GM18907 (cell line): ENCODE measurements around the gene C21orf91.
A peak's percentile ranks its signal among the peaks of the same experiment; 100 is the strongest.

Experiments used
- ATAC-seq: cut with Tn5 transposase; IDR thresholded peaks from one replicate; pipeline ENCODE4 v1.9.1; 2021; ENCODE audit warnings: mild to moderate bottlenecking, moderate library complexity; ENCODE audit not compliant: unreplicated experiment

Gene C21orf91

GRCh38 chr21:17819114-17819876, at the start of gene C21orf91:
C21orf91 (minus strand) TSS chr21:17819356; CDS start chr21:17818318, 1,038 bp downstream.
- ATAC-seq, result peak; percentile 94

DNA sequence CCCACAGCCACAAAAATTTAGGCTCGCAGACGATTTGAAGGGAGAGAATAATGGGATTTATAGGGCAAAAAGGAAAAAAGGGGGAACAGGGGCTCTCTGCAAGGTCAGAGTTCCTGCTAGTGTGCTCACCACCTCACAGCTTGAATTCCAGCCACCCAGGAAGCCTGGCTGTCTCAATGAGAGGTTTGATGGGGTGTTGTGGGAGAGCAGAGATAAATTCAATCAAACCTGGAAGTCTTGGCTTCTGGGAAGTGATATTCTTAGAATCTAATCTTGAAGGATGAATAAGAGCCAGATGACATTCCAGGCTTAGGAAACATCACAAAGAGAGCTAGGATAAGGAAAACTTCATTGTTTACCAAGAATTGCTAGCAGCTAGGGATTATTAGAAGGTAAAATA, 47.4 kb upstream of the C21orf91 start:
- ATAC-seq, result no peak

DNA sequence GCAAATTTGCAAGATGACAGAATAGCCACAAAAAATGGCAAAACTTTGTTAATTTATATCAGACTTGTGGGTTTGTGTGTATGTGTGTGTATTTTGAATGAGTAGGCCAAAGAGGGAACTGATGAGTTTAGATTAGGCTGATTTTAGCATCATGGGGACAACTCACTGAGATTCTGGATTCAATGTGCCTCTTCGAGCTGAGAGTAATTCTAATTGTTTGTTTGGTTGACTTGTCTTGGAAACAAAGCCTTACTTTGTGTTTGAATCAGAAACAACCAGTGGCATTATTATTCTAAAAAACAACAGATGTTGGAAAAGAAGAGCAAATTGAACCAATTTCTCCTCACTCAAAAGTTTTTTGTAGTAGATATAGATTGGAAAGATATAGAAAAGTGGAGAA, 40.5 kb upstream of the C21orf91 start:
- no peak for ATAC-seq

DNA sequence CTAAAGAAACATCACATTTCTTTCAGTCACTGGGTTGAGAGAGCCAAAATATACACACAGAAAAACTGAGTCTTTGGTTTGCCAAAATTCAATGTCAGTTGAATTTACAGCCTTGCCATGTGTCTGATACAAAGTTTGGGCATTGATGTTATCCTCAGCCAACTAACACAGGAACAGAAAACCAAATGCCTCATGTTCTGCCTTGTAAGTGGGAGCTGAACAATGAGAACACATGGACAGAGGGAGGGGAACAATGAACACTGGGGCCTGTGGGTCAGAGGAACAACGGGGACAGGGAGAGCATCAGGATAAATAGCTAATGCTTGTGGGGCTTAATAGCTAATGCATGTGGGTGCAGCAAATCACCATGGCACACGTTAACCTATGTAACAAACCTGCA, 39.6 kb upstream of the C21orf91 start:
- no peak for ATAC-seq

DNA sequence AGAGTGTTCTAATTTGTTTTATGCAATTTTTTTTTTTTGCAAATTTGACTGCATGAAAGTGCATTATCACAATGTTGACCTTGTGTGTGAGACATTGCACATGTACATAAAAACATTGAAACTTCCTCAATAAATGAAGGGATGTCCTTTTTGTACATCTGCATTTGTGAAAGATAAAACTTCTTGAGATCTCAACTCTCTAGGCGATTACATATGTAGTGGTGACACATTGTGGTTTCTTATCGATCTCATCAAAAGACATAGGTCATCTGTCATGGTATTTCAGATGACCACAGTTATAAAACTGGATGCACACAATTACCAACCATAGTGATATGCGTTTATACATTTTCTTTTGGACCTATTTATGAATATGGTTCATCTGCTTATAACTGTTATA, 35.6 kb upstream of the C21orf91 start:
- ATAC-seq, result no peak

DNA sequence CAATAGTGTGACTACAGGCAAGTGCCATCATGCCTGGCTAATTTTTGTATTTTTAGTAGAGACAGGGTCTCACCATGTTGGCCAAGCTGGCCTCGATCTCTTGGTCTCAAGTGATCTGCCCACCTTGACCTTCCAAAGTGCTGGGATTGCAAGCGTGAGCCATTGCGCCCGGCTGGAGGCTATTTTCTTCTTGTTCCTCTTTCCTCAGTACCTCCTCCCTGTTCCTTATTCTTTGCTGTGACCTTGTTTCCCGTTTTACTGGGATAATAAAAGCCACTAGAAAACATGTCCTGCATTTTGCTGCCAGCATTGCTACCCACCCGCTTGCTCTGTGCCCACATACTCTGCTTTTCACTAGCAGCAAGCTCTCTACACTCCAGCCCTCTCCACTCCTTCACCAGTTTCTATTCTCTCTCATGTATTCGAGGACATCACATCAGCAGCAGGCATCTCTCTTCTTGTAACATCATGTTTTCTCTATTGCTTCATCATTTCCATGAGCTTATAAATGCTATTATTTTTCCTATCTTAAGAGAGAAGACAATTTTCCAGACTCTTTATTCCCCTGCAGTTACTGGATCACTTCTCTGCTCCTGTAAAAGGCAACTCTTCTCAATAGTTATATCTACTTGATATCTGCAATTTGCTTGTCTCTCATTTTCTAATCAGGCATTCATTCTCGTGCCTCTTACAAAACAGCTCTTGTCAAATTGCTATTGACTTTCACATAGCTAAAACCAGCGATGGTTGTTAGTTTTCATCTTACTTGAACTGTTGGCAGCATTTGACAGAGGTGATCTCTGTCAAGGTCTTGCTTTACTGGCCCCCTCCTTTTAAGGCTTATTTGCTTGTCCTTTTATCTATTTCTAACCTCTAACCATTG, 34.5 kb upstream of the C21orf91 start:
- no peak for ATAC-seq

DNA sequence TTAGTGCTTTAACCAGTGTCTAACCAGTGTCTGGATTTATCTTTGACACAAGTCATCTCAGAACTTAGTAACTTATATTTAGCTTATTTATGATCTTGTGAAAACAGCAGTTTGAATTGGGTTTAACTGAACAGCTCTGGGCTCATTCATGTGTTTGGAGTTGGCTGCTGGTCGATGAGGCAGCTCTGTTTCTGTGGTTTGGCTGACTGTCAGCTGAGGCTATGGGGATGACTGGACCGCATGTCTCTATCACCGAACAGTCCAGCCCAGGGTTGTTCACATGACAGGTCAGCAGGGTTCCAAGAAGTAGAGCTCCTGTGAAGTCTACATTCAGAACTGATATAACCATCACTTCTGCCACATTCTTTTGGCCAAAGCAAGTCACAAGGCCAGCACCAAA, 29.1 kb upstream of the C21orf91 start:
- ATAC-seq, result peak; percentile 93

- ATAC-seq, result no peak
Measured at GRCh38 chr21:17841103-17841502, 21.9 kb upstream of the C21orf91 start.

DNA sequence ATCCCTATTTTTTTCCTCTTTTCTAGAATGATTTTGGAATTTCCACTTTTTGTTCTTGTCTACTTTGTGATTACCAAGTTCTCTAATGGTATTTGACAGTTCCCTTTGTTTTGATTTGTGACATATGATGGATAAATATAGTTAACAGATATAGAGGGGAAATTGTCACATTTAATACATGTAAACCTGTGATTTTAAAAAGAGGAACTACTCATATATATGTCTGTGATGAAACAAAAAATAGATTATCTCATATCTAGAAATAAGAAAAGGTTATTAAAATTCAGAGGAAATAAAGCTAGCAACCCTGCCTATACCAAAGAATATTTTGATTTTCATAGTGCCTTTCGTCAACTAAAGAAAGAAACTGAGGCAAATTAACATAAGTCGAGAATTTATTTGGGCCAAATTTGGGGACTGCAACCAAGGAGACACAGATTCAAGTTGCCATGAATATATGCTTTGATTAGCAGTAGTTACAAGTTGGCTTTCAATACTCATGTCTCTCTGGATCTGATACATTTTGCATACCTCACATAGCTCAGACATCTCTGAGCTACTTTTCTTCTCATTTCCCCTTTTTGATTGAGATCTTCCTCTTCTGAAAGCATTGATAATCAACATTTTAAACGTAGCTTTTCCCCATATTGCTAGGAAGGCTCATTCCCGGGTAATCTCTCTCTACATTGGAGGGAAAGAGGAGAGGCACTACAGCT, 15.6 kb upstream of the C21orf91 start:
- no peak for ATAC-seq

DNA sequence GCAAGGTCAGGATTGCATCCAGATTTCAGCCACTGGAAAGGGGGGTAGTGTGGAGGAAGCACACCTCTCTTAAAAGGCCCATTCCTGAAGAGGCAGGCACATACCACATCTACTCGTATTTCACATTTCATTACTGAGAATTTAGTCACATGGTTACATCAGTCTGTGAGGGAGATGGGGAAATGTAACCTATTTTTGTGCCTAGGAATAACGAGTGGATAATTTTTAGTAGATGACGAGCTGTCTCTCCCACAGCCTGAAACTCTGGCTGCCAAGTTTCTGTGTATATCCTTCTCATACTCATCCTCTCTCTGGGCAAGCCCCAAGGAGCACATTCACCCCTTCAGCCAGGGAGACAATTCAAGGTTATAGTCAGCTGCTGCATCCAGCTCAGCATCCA, 10.3 kb upstream of the C21orf91 start:
- no peak for ATAC-seq

- no peak for ATAC-seq
Measured at GRCh38 chr21:17828223-17828622, 9.1 kb upstream of the C21orf91 start.

DNA sequence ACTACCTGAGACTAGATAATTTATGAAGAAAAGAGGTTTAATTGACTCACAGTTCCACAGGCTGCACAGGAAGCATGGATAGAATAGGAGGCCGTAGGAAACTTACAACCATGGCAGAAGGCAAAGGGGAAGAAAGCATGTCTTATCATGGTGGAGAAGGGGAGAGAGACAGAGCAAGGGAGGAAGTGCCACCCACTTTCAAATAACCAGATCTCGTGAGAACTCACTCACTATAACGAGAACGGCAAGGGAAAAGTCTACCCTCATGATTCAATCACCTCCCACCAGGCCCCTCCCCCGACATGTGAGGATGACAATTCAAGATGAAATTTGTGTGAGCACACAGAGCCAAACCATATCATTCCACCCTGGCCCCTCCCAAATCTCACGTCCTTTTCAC, 4.7 kb upstream of the C21orf91 start:
- no peak for ATAC-seq

GRCh38 chr21:17821121-17821520, 2.0 kb upstream of the C21orf91 start:
- ATAC-seq, result no peak

DNA sequence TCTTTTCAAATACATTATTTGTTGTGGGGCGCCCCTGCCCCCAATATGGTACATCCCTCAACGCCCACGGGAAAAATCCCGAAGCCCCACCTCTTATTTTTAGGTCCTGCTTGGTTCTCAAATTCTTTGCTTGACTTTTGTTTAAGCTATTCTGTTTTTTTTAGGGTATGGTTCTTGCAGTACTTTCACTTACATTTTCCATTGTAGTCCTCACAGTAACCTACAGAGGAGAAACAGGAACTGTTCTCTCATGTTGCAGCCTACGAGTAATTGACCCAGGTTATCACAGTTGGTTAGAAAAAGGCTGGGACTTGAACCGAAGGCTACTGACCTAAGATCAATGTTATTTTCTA, 697 bp upstream of the C21orf91 start:
- ATAC-seq, result peak; percentile 72

- peak; percentile 28 for ATAC-seq
Measured at GRCh38 chr21:17818186-17819113, 706 bp downstream of the C21orf91 start.

DNA sequence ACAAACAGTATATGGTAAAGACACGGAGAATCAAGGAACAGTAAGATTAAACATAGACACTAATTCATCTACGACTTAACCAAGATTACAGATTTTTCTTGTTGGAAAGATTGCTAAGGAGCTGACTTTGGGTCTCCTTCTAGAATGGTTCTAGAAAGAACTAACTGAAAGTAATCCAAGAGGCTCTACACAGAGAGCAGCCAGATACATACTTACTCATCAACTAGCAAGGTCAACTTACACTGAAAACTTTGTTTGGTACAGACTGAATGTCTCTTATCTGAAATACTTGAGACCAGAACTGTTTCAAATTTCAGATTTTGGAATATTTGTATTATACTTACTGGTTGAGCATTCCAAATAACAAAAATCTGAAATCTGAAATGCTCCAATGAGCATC, 5.8 kb downstream of the C21orf91 start:
- ATAC-seq, result no peak

- no peak for ATAC-seq
Measured at GRCh38 chr21:17805966-17806365, 13.2 kb downstream of the C21orf91 start.

DNA sequence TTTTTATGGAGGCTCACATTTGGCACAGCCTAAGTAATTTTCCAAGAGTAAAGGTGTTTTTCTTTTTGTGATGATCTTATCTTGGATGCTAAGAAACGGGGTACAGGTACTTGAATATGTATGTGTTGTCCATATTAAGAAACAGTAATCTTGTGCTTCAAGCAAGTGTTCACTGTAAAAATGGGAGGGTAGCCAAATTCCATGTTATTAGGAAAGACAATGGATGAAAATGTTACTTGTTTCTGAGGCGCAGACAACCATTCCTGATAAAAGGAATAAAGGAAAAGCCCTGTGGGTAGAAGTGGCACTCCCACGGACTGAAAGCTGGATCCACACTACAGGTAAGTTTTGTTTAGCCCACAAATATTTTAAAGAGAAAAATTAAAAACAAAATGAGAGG, 15.6 kb downstream of the C21orf91 start:
- ATAC-seq, result no peak

- no peak for ATAC-seq
Measured at GRCh38 chr21:17802572-17802971, 16.6 kb downstream of the C21orf91 start.

GRCh38 chr21:17799414-17800164, 19.6 kb downstream of the C21orf91 start:
- no peak for ATAC-seq
